Measurements from ENCODE around the gene RNF133.
A peak's percentile ranks its signal among the peaks of the same experiment; 100 is the strongest.

The RNF133 gene

GRCh38 chr7:122736183-122736582 lies 37.3 kb upstream of the RNF133 start:
- no peaks in the 10 kb centered on the region for H3K36me3 Mint-ChIP-seq (ENCODE audit: low read depth)
- H3K4me1 Mint-ChIP-seq = no peaks in the 10 kb centered on the region
- no peak overlapping the region for H3K4me3 Mint-ChIP-seq

DNA sequence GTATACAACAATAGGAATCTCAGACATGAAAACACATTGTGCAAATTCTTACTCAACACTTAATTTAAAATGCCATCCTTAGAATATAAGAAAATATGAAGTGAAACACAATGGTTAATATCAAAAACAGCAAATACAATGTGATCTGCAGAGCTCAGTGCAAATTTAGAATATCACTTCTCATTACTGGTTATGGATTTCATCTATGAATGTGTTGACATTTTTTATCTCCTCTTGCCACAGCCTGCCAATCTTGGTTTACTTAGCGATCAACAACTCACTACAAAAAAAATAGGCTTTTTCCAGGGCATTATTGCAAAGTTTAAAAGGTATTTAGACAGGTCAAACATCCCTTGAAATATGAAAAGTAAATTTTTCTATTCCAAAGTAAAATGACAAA lies 28.8 kb upstream of the RNF133 start:
- Mint-ChIP-seq H3K4me1 (no peaks in the 10 kb centered on the region), H3K4me3 (no peak overlapping the region), H3K9me3 (no peaks in the 10 kb centered on the region), H3K36me3 (ENCODE audit: low read depth) (no peaks in the 10 kb centered on the region), H3K27ac (no peak overlapping the region), H3K27me3 (ENCODE audit: low read depth) (no peaks in the 10 kb centered on the region)
- TF ChIP-seq, protein P1, sequence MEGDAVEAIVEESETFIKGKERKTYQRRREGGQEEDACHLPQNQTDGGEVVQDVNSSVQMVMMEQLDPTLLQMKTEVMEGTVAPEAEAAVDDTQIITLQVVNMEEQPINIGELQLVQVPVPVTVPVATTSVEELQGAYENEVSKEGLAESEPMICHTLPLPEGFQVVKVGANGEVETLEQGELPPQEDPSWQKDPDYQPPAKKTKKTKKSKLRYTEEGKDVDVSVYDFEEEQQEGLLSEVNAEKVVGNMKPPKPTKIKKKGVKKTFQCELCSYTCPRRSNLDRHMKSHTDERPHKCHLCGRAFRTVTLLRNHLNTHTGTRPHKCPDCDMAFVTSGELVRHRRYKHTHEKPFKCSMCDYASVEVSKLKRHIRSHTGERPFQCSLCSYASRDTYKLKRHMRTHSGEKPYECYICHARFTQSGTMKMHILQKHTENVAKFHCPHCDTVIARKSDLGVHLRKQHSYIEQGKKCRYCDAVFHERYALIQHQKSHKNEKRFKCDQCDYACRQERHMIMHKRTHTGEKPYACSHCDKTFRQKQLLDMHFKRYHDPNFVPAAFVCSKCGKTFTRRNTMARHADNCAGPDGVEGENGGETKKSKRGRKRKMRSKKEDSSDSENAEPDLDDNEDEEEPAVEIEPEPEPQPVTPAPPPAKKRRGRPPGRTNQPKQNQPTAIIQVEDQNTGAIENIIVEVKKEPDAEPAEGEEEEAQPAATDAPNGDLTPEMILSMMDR (IDR thresholded peaks at IDR 0.05; ENCODE audit: unreplicated experiment in 3 of 3) = no peak

More at GRCh38 chr7:122736183-122736582, 37.3 kb upstream of the RNF133 start:
- Mint-ChIP-seq H3K27ac (no peak overlapping the region), H3K27me3 (ENCODE audit: low read depth) (no peaks in the 10 kb centered on the region), H3K9me3 (no peaks in the 10 kb centered on the region)
- TF ChIP-seq, protein P1 (IDR thresholded peaks at IDR 0.05; ENCODE audit: unreplicated experiment in 3 of 3) = no peak

DNA sequence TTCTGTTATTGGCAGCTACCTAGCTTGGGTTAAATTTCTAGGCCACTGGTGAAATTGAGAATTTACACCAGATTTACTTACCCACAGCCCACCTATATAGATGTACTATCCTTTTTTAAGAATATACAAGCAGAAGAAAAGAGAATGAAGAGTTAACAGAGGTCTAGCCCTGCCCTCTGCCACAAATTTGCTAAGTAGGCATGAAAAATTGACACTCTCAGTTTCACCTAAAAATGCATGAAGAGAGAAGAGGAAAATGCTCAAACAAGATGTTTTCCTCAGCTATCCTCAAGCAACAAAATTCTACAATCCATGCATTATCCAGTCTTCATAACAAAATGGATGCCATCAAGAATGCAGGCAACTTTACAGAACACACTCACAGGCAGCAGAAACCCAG lies 28.4 kb upstream of the RNF133 start:
- TF ChIP-seq, protein P1 (IDR thresholded peaks at IDR 0.05; ENCODE audit: unreplicated experiment in 3 of 3) = no peak
- H3K9me3 Mint-ChIP-seq = no peaks in the 10 kb centered on the region
- no peak overlapping the region for H3K27ac Mint-ChIP-seq
- no peak overlapping the region for H3K4me3 Mint-ChIP-seq
- H3K36me3 Mint-ChIP-seq (ENCODE audit: low read depth) = no peaks in the 10 kb centered on the region
- H3K4me1 Mint-ChIP-seq = no peaks in the 10 kb centered on the region
- H3K27me3 Mint-ChIP-seq (ENCODE audit: low read depth) = no peaks in the 10 kb centered on the region

DNA sequence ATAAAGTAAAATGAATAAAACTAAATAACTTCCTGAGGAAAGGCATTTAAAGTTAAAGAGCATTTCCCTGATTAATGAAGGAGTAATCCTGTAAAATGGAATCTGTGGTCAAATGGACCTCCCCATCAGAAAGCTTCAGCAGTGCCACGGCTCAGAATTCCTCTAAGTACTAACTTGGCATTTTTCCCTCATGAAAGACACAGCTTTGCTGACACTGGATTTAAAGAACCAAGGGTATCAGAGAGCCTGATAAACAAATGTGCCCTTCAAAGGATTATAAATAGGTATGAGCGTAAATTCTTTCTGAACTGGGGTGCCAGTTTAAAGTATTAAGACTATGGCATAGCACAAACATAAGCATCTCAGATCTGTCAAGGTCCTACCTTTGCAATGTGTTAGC lies 28.0 kb upstream of the RNF133 start:
- Mint-ChIP-seq H3K9me3 (no peaks in the 10 kb centered on the region), H3K36me3 (ENCODE audit: low read depth) (no peaks in the 10 kb centered on the region), H3K27me3 (ENCODE audit: low read depth) (no peaks in the 10 kb centered on the region), H3K27ac (no peak overlapping the region), H3K4me1 (no peaks in the 10 kb centered on the region), H3K4me3 (no peak overlapping the region)
- TF ChIP-seq, protein P1 (IDR thresholded peaks at IDR 0.05; ENCODE audit: unreplicated experiment in 3 of 3) = no peak

DNA sequence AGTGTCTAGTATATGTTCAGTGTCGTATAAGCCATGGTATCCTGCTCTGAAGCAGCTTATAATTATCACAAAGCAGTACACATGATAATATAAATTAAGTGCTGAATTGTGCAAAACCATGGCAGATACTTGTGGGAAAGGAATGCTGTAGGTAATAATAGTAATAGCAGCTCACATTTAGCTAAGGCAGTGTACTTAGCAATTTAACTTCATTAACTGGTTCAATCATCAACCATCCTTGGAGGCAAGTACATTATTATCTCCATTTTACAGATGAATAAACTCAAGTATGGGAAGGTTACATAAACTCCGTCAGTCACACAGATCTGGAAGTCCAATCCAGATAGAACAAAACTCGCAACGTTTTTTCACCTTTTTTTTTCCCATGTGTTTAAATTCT lies 25.4 kb upstream of the RNF133 start:
- peaks cover 4% of the 10 kb centered on the region for H3K9me3 Mint-ChIP-seq
- no peaks in the 10 kb centered on the region for H3K4me1 Mint-ChIP-seq
- TF ChIP-seq, protein P1 (IDR thresholded peaks at IDR 0.05; ENCODE audit: unreplicated experiment in 3 of 3) = no peak
- peaks cover 4% of the 10 kb centered on the region for H3K27me3 Mint-ChIP-seq (ENCODE audit: low read depth)
- H3K27ac Mint-ChIP-seq = peak overlapping the region in 1 of 3 experiments; percentile 9
- no peak overlapping the region for H3K4me3 Mint-ChIP-seq
- H3K36me3 Mint-ChIP-seq (ENCODE audit: low read depth) = no peaks in the 10 kb centered on the region

GRCh38 chr7:122719010-122719578 lies 20.2 kb upstream of the RNF133 start:
- Mint-ChIP-seq H3K4me3 (no peak overlapping the region), H3K27me3 (ENCODE audit: low read depth) (peaks cover 4% of the 10 kb centered on the region), H3K27ac (no peak overlapping the region), H3K4me1 (no peaks in the 10 kb centered on the region), H3K9me3 (peaks cover 4% of the 10 kb centered on the region), H3K36me3 (ENCODE audit: low read depth) (no peaks in the 10 kb centered on the region)
- TF ChIP-seq, protein P1 (IDR thresholded peaks at IDR 0.05; ENCODE audit: unreplicated experiment in 3 of 3) = no peak
